Naive B cell (primary cell): ENCODE results near the gene COL24A1. TPM values are rescaled to one million over a fixed set of nuclear protein-coding genes. Genes with fewer than 3 reads are reported as not detected.
A peak's percentile ranks its signal among the peaks of the same experiment; 100 is the strongest.
"Not testable (repeated sequence)": the region's sequence is repeated elsewhere in the genome, so short reads cannot be mapped to it uniquely, and the experiment has no call there.

ENCODE experiments used
- ATAC-seq, 2 donors: fragments of 150-1000 bp; cut with Tn5 transposase; 2 replicates each; pipeline ENCODE4 v1.10.0; 2021; ENCODE audit warnings: low read depth in 2 of 2, mild to moderate bottlenecking in 2 of 2, moderate library complexity in 2 of 2
- DNase-seq: peaks from one replicate; pipeline ENCODE4 v3.0.0; 2022
- H3K27ac Mint-ChIP-seq, 6 donors: one replicate each; pipeline ENCODE4 v1.8.0; 2020 to 2022; ENCODE audit warnings: mild to moderate bottlenecking in 6 of 6, mixed read lengths in 6 of 6, moderate library complexity in 5 of 6, inconsistent platforms in 2 of 6
- H3K27me3 Mint-ChIP-seq, 3 donors: one replicate each; pipeline ENCODE4 v1.8.0; 2021 to 2022; ENCODE audit warnings: mixed read lengths in 3 of 3, mild to moderate bottlenecking in 1 of 3
- H3K36me3 Mint-ChIP-seq, 2 donors: one replicate each; pipeline ENCODE4 v1.8.0; 2020 to 2022; ENCODE audit warnings: mixed read lengths in 2 of 2, inconsistent platforms in 1 of 2, mild to moderate bottlenecking in 1 of 2
- H3K4me1 Mint-ChIP-seq, 3 donors: one replicate each; pipeline ENCODE4 v1.8.0; 2020 to 2022; ENCODE audit warnings: mixed read lengths in 3 of 3, inconsistent platforms in 1 of 3, mild to moderate bottlenecking in 1 of 3, moderate library complexity in 1 of 3
- H3K4me3 Mint-ChIP-seq, 8 donors: one replicate each; pipeline ENCODE4 v1.8.0; 2020 to 2022; ENCODE audit warnings: mild to moderate bottlenecking in 8 of 8, mixed read lengths in 8 of 8, moderate library complexity in 8 of 8, inconsistent platforms in 2 of 8
- H3K9me3 Mint-ChIP-seq, 7 donors: one replicate each; pipeline ENCODE4 v1.8.0; 2020 to 2022; ENCODE audit warnings: mixed read lengths in 7 of 7, mild to moderate bottlenecking in 5 of 7, inconsistent platforms in 2 of 7, moderate library complexity in 1 of 7
- polyA plus RNA-seq, 6 donors: library from polyadenylated mRNA; unstranded; fragments of 300-500 nt; fragmentation: Illumina TruSeq; gene quantifications; one replicate each; pipeline ENCODE4 v1.2.3, GENCODE V29; 2021; ENCODE audit warnings: low read depth in 6 of 6

Gene COL24A1
- polyA plus RNA-seq, 6 donors from 2014 or later: not detected

GRCh38 chr1:85862456-85862855 lies 294.1 kb downstream of the COL24A1 start:
- DNase-seq (no peak), ATAC-seq (no peak)
- no peaks in the 10 kb centered on the region for H3K4me1 Mint-ChIP-seq
- H3K4me3 Mint-ChIP-seq: no peak overlapping the region
- no peak overlapping the region for H3K27ac Mint-ChIP-seq
- peaks cover 0 to 9% (median 0%) of the 10 kb centered on the region in 3 donors for H3K27me3 Mint-ChIP-seq
- H3K36me3 Mint-ChIP-seq: no peaks in the 10 kb centered on the region
- H3K9me3 Mint-ChIP-seq: peaks cover 0 to 2% (median 0%) of the 10 kb centered on the region in 7 donors

- Mint-ChIP-seq H3K27ac (no peak overlapping the region), H3K4me1 (no peaks in the 10 kb centered on the region), H3K27me3 (peaks cover 0 to 14% (median 0%) of the 10 kb centered on the region in 3 donors), H3K4me3 (no peak overlapping the region), H3K9me3 (peaks cover 0 to 2% (median 0%) of the 10 kb centered on the region in 7 donors), H3K36me3 (no peaks in the 10 kb centered on the region)
- DNase-seq (no peak), ATAC-seq (no peak)
These were observed 298.6 kb downstream of the COL24A1 start for GRCh38 chr1:85857991-85858390.

- no peaks in the 10 kb centered on the region for H3K36me3 Mint-ChIP-seq
- H3K27me3 Mint-ChIP-seq: peaks cover 0 to 4% (median 0%) of the 10 kb centered on the region in 3 donors
- H3K4me3 Mint-ChIP-seq: no peak overlapping the region
- DNase-seq (no peak), ATAC-seq (no peak)
- no peak overlapping the region for H3K27ac Mint-ChIP-seq
- H3K9me3 Mint-ChIP-seq: no peaks in the 10 kb centered on the region
- no peaks in the 10 kb centered on the region for H3K4me1 Mint-ChIP-seq
These were observed 306.3 kb downstream of the COL24A1 start for GRCh38 chr1:85850238-85850637.

GRCh38 chr1:85849660-85850059 lies 306.9 kb downstream of the COL24A1 start:
- Mint-ChIP-seq H3K27me3 (no peaks in the 10 kb centered on the region), H3K27ac (no peak overlapping the region), H3K9me3 (no peaks in the 10 kb centered on the region), H3K36me3 (no peaks in the 10 kb centered on the region), H3K4me3 (no peak overlapping the region), H3K4me1 (no peaks in the 10 kb centered on the region)
- ATAC-seq: no peak
- DNase-seq: no peak

GRCh38 chr1:85847356-85847755 lies 309.2 kb downstream of the COL24A1 start:
- no peak overlapping the region for H3K27ac Mint-ChIP-seq
- no peaks in the 10 kb centered on the region for H3K36me3 Mint-ChIP-seq
- ATAC-seq (no peak), DNase-seq (no peak)
- no peaks in the 10 kb centered on the region for H3K27me3 Mint-ChIP-seq
- no peaks in the 10 kb centered on the region for H3K9me3 Mint-ChIP-seq
- H3K4me3 Mint-ChIP-seq: no peak overlapping the region
- H3K4me1 Mint-ChIP-seq: no peaks in the 10 kb centered on the region

GRCh38 chr1:85846706-85847105 lies 309.9 kb downstream of the COL24A1 start:
- no peaks in the 10 kb centered on the region for H3K4me1 Mint-ChIP-seq
- DNase-seq (no peak), ATAC-seq (no peak)
- H3K9me3 Mint-ChIP-seq: no peaks in the 10 kb centered on the region
- H3K36me3 Mint-ChIP-seq: no peaks in the 10 kb centered on the region
- no peaks in the 10 kb centered on the region for H3K27me3 Mint-ChIP-seq
- no peak overlapping the region for H3K4me3 Mint-ChIP-seq
- H3K27ac Mint-ChIP-seq: no peak overlapping the region

GRCh38 chr1:85839459-85839858 lies 317.1 kb downstream of the COL24A1 start:
- H3K4me3 Mint-ChIP-seq: no peak overlapping the region
- H3K27me3 Mint-ChIP-seq: no peaks in the 10 kb centered on the region
- H3K4me1 Mint-ChIP-seq: peaks cover 5 to 9% (median 8%) of the 10 kb centered on the region in 3 donors
- H3K9me3 Mint-ChIP-seq: no peaks in the 10 kb centered on the region
- H3K27ac Mint-ChIP-seq: no peak overlapping the region
- H3K36me3 Mint-ChIP-seq: no peaks in the 10 kb centered on the region
- ATAC-seq: no peak
- no peak for DNase-seq

- DNase-seq: peak; percentile 11
- Mint-ChIP-seq H3K9me3 (no peaks in the 10 kb centered on the region), H3K4me3 (no peak overlapping the region), H3K27ac (peak overlapping the region in 1 of 6 donors; percentile 0), H3K36me3 (no peaks in the 10 kb centered on the region), H3K27me3 (no peaks in the 10 kb centered on the region), H3K4me1 (peaks cover 5 to 9% (median 8%) of the 10 kb centered on the region in 3 donors)
- peak; percentile 53 to 74 for ATAC-seq
These were observed 318.3 kb downstream of the COL24A1 start for GRCh38 chr1:85838238-85838637.

- ATAC-seq (no peak), DNase-seq (no peak)
- Mint-ChIP-seq H3K4me3 (no peak overlapping the region), H3K27ac (no peak overlapping the region), H3K27me3 (no peaks in the 10 kb centered on the region), H3K36me3 (no peaks in the 10 kb centered on the region), H3K9me3 (peaks cover 0 to 2% (median 0%) of the 10 kb centered on the region in 7 donors), H3K4me1 (peaks cover 5 to 9% (median 8%) of the 10 kb centered on the region in 3 donors)
These were observed 319.8 kb downstream of the COL24A1 start for GRCh38 chr1:85836736-85837135.

GRCh38 chr1:85833165-85833564 lies 323.4 kb downstream of the COL24A1 start:
- peaks cover 4 to 11% (median 5%) of the 10 kb centered on the region in 7 donors for H3K9me3 Mint-ChIP-seq
- not testable (repeated sequence) for H3K4me3 Mint-ChIP-seq, H3K27ac Mint-ChIP-seq, DNase-seq, ATAC-seq, H3K36me3 Mint-ChIP-seq, H3K4me1 Mint-ChIP-seq, H3K27me3 Mint-ChIP-seq

GRCh38 chr1:85830837-85831236 lies 325.7 kb downstream of the COL24A1 start:
- Mint-ChIP-seq H3K27ac (no peak overlapping the region), H3K9me3 (peaks cover 4 to 11% (median 5%) of the 10 kb centered on the region in 7 donors), H3K4me3 (no peak overlapping the region), H3K27me3 (no peaks in the 10 kb centered on the region), H3K4me1 (no peaks in the 10 kb centered on the region), H3K36me3 (no peaks in the 10 kb centered on the region)
- ATAC-seq (no peak), DNase-seq (no peak)

- Mint-ChIP-seq H3K27ac (no peak overlapping the region), H3K36me3 (no peaks in the 10 kb centered on the region), H3K9me3 (peaks cover 0 to 3% (median 0%) of the 10 kb centered on the region in 7 donors), H3K27me3 (no peaks in the 10 kb centered on the region), H3K4me3 (no peak overlapping the region), H3K4me1 (no peaks in the 10 kb centered on the region)
- DNase-seq (no peak), ATAC-seq (no peak)
These were observed 332.3 kb downstream of the COL24A1 start for GRCh38 chr1:85824066-85824840.

- Mint-ChIP-seq H3K36me3 (no peaks in the 10 kb centered on the region), H3K27ac (no peak overlapping the region), H3K4me3 (no peak overlapping the region), H3K27me3 (no peaks in the 10 kb centered on the region), H3K4me1 (no peaks in the 10 kb centered on the region), H3K9me3 (no peaks in the 10 kb centered on the region)
- DNase-seq: no peak
- no peak for ATAC-seq
These were observed 333.9 kb downstream of the COL24A1 start for GRCh38 chr1:85822696-85823095.

GRCh38 chr1:85818371-85818770 lies 338.2 kb downstream of the COL24A1 start:
- H3K4me1 Mint-ChIP-seq: no peaks in the 10 kb centered on the region
- H3K27me3 Mint-ChIP-seq: no peaks in the 10 kb centered on the region
- DNase-seq (no peak), ATAC-seq (no peak)
- no peak overlapping the region for H3K4me3 Mint-ChIP-seq
- H3K36me3 Mint-ChIP-seq: no peaks in the 10 kb centered on the region
- H3K27ac Mint-ChIP-seq: no peak overlapping the region
- no peaks in the 10 kb centered on the region for H3K9me3 Mint-ChIP-seq
